K562 treated with DMSO at 1 percent for 4 hours (cell line): ENCODE data around the gene ZNRF4. TPM values are rescaled to one million over a fixed set of nuclear protein-coding genes. Genes with fewer than 3 reads are reported as not detected.

Source experiments
- total RNA-seq: library from RNA; unstranded; fragments of 300-600 nt; gene quantifications from 2 replicates; pipeline ENCODE4 v1.2.3, GENCODE V29; 2022; ENCODE audit not compliant: insufficient read depth

Gene ZNRF4, protein sequence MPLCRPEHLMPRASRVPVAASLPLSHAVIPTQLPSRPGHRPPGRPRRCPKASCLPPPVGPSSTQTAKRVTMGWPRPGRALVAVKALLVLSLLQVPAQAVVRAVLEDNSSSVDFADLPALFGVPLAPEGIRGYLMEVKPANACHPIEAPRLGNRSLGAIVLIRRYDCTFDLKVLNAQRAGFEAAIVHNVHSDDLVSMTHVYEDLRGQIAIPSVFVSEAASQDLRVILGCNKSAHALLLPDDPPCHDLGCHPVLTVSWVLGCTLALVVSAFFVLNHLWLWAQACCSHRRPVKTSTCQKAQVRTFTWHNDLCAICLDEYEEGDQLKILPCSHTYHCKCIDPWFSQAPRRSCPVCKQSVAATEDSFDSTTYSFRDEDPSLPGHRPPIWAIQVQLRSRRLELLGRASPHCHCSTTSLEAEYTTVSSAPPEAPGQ
- total RNA-seq: not detected in 2 replicates

DNA sequence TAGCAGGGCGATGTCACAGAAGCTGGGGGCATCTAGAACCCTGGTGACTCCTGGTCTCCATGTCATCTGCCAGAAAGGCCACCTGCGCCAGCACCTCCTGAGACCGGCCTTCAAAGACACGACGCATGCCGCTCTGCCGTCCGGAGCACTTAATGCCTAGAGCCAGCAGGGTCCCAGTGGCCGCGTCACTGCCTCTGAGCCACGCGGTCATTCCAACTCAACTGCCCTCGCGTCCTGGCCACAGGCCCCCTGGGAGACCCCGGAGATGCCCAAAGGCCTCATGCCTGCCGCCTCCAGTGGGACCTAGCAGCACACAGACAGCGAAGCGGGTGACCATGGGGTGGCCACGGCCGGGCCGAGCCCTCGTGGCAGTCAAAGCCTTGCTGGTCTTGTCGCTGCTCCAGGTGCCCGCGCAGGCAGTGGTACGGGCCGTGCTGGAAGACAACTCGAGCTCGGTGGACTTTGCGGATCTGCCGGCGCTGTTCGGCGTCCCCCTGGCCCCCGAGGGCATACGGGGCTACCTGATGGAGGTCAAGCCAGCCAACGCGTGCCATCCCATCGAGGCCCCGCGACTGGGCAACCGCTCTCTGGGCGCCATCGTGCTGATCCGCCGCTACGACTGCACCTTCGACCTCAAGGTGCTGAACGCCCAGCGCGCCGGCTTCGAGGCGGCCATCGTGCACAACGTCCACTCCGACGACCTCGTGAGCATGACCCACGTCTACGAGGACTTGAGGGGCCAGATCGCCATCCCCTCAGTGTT is at the start of gene ZNRF4:
ZNRF4 (plus strand) TSS at position 51 of the 763 bp plus-strand sequence; CDS start at position 126, 75 bp downstream.

Other genes starting within 250 kb of the ZNRF4 start
- 53.3 and 59.7 TPM in 2 replicates for gene PTPRS, start 114.6 kb upstream of the ZNRF4 start, total RNA-seq
- gene TINCR, start 112.5 kb downstream of the ZNRF4 start, total RNA-seq: 1.8 and 3.0 TPM in 2 replicates
- gene SAFB2, start 167.4 kb downstream of the ZNRF4 start, total RNA-seq: 55.5 and 80.7 TPM in 2 replicates
- gene SAFB, start 167.7 kb downstream of the ZNRF4 start, total RNA-seq: 108 and 141 TPM in 2 replicates
- gene MICOS13, start 225.1 kb downstream of the ZNRF4 start, total RNA-seq: 34.1 and 41.8 TPM in 2 replicates
- 7.8 and 11.4 TPM in 2 replicates for gene HSD11B1L, start 225.6 kb downstream of the ZNRF4 start, total RNA-seq
- 1,206 and 1,238 TPM in 2 replicates for gene RPL36, start 234.9 kb downstream of the ZNRF4 start, total RNA-seq